SHP77 treated with DMSO at 0.1 percent for 48 hours (cell line): ENCODE results near the gene MVB12A.

Source experiments
- DNase-seq: peaks from one replicate; lab custom pipeline; 2025; lab: John Stamatoyannopoulos, UW

Gene MVB12A

GRCh38 chr19:17419621-17420474, at the start of gene MVB12A:
Gene MVB12A, plus strand, starts transcription at chr19:17420047. Its CDS starts 89 bp downstream, at chr19:17420136.
- DNase-seq, result peak; percentile 98

GRCh38 chr19:17376935-17377600, 42.8 kb upstream of the MVB12A start, which contains the start of gene PLVAP:
Gene PLVAP, minus strand, starts transcription at chr19:17377342. Its CDS starts 54 bp downstream, at chr19:17377288.
- DNase-seq, result no peak

- DNase-seq, result no peak
These were observed 41.6 kb upstream of the MVB12A start for GRCh38 chr19:17378271-17378670.

GRCh38 chr19:17379221-17379631, 40.6 kb upstream of the MVB12A start:
- no peak for DNase-seq

GRCh38 chr19:17380426-17381138, 39.3 kb upstream of the MVB12A start:
- no peak for DNase-seq

GRCh38 chr19:17385878-17386611, 33.8 kb upstream of the MVB12A start:
- DNase-seq, result no peak

GRCh38 chr19:17389288-17389687, 30.6 kb upstream of the MVB12A start:
- no peak for DNase-seq

GRCh38 chr19:17389957-17390664, 29.7 kb upstream of the MVB12A start:
- DNase-seq, result no peak

- peak; percentile 63 for DNase-seq
These were observed 29.0 kb upstream of the MVB12A start for GRCh38 chr19:17390665-17391370.

- DNase-seq, result no peak
These were observed 28.3 kb upstream of the MVB12A start for GRCh38 chr19:17391371-17392151.

- DNase-seq, result no peak
These were observed 26.8 kb upstream of the MVB12A start for GRCh38 chr19:17393002-17393401.

GRCh38 chr19:17393914-17394313, 25.9 kb upstream of the MVB12A start, which contains the start of gene CCDC194:
Gene CCDC194, minus strand, starts transcription at chr19:17394196. Its CDS starts 38 bp downstream, at chr19:17394158.
- no peak for DNase-seq

- DNase-seq, result peak; percentile 26
These were observed 24.9 kb upstream of the MVB12A start for GRCh38 chr19:17394891-17395415.

- DNase-seq, result no peak
These were observed 20.8 kb upstream of the MVB12A start for GRCh38 chr19:17398902-17399527.

GRCh38 chr19:17401628-17402027, 18.2 kb upstream of the MVB12A start:
- DNase-seq, result no peak

GRCh38 chr19:17402982-17403855, 16.6 kb upstream of the MVB12A start:
- DNase-seq, result peak; percentile 56

GRCh38 chr19:17404015-17404414, 15.8 kb upstream of the MVB12A start:
- DNase-seq, result no peak
